Measurements from ENCODE around the gene MTX2. TPM values are rescaled to one million over a fixed set of nuclear protein-coding genes. Genes with fewer than 3 reads are reported as not detected.

Gene MTX2
- total RNA-seq, 3 donors from 2014 or later, result 19.7 to 27.2 (median 23.6) TPM

Other genes with a start within 250 kb of the MTX2 start
- gene EVX2, start 185.5 kb upstream of the MTX2 start, total RNA-seq, result not detected
- gene HOXD13, start 176.7 kb upstream of the MTX2 start, total RNA-seq, result not detected
- not detected for gene HOXD12, start 169.6 kb upstream of the MTX2 start, total RNA-seq
- gene HOXD11, start 162.2 kb upstream of the MTX2 start, total RNA-seq, result under 1 TPM in 1 of 3 donors, not detected in 2; 0.66 TPM
- gene HOXD10, start 152.7 kb upstream of the MTX2 start, total RNA-seq, result 1 to 10 TPM in 2 of 3 donors, not detected in 1; 1.6 to 5.2 TPM
- 10 to 100 TPM in 1 of 3 donors, 1 to 10 TPM in 2; 2.4 to 17.0 (median 2.8) TPM for gene HOXD9, start 146.7 kb upstream of the MTX2 start, total RNA-seq
- gene HOXD8, start 139.7 kb upstream of the MTX2 start, total RNA-seq, result 10 to 100 TPM; 10.5 to 36.1 (median 13.8) TPM
- 1 to 10 TPM; 1.9 to 5.8 (median 5.6) TPM for gene HOXD4, start 117.9 kb upstream of the MTX2 start, total RNA-seq
- 10 to 100 TPM in 1 of 3 donors, 1 to 10 TPM in 2; 4.2 to 14.4 (median 4.8) TPM for gene HOXD3, start 112.1 kb upstream of the MTX2 start, total RNA-seq
- 1 to 10 TPM in 1 of 3 donors, under 1 TPM in 2; 0.15 to 1.3 (median 0.64) TPM for gene HOXD1, start 80.8 kb upstream of the MTX2 start, total RNA-seq